Fibroblast of mammary gland (primary cell): ENCODE data around the gene SLC39A10.
"Not testable (repeated sequence)": the region's sequence is repeated elsewhere in the genome, so short reads cannot be mapped to it uniquely, and the experiment has no call there.

Experiments used
- DNase-seq: peaks from one replicate; pipeline ENCODE4 v3.0.0-alpha.2; 2010; ENCODE audit warnings: low read depth
- H3K4me3 ChIP-seq: 2 replicates; pipeline ENCODE4 v1.5.1; 2011; ENCODE audit warnings: low read depth, mild to moderate bottlenecking, low read length, moderate library complexity; ENCODE audit not compliant: control insufficient read depth
- TF ChIP-seq, protein P1 (sequence below): conservative IDR thresholded peaks from 2 replicates; pipeline ENCODE4 v1.5.1; 2011; ENCODE audit warnings: low read depth, low read length, inconsistent platforms; ENCODE audit not compliant: control insufficient read depth, insufficient read depth

Gene SLC39A10

DNA sequence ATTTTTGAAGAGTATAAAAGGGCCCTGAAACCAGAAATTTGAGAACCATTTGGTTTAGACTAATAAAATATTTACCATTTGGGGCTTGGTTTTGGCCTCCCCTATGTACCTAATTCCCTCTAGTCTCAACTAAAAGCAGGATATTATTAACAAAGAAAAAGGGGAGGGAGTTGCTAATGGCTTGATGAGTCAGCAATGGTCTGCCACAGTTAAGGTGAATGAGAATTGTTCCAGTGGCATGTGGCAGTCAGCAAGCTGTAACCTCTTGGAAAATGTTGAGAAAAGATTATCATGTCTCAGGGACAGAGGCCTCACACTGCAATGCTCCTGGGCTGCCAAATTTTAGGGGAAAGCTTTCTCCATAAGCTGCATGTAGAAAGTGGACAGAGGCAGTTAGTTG is 20.1 kb upstream of the SLC39A10 start:
- TF ChIP-seq, protein P1, sequence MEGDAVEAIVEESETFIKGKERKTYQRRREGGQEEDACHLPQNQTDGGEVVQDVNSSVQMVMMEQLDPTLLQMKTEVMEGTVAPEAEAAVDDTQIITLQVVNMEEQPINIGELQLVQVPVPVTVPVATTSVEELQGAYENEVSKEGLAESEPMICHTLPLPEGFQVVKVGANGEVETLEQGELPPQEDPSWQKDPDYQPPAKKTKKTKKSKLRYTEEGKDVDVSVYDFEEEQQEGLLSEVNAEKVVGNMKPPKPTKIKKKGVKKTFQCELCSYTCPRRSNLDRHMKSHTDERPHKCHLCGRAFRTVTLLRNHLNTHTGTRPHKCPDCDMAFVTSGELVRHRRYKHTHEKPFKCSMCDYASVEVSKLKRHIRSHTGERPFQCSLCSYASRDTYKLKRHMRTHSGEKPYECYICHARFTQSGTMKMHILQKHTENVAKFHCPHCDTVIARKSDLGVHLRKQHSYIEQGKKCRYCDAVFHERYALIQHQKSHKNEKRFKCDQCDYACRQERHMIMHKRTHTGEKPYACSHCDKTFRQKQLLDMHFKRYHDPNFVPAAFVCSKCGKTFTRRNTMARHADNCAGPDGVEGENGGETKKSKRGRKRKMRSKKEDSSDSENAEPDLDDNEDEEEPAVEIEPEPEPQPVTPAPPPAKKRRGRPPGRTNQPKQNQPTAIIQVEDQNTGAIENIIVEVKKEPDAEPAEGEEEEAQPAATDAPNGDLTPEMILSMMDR, result no peak
- no peak for DNase-seq
- no peak overlapping the region for H3K4me3 ChIP-seq

DNA sequence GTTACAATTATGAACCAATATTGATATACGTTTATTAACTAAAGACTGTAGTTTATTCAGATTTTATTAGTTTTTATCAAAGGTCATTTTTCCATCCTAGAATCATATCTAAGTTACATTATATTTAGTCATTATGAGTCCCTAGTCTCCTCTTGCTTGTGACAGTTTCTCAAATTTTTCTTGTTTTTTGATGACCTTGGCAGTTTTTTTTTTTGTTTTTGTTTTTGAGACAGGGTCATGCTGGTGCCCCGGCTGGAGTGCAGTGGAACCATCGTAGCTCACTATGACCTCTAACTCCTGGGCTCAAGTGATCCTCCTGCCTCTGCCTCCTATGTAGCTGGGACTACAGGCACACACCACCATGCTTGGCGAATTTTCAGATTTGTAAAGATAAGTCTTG is 18.3 kb upstream of the SLC39A10 start:
- TF ChIP-seq, protein P1, result no peak
- no peak overlapping the region for H3K4me3 ChIP-seq
- DNase-seq, result no peak

DNA sequence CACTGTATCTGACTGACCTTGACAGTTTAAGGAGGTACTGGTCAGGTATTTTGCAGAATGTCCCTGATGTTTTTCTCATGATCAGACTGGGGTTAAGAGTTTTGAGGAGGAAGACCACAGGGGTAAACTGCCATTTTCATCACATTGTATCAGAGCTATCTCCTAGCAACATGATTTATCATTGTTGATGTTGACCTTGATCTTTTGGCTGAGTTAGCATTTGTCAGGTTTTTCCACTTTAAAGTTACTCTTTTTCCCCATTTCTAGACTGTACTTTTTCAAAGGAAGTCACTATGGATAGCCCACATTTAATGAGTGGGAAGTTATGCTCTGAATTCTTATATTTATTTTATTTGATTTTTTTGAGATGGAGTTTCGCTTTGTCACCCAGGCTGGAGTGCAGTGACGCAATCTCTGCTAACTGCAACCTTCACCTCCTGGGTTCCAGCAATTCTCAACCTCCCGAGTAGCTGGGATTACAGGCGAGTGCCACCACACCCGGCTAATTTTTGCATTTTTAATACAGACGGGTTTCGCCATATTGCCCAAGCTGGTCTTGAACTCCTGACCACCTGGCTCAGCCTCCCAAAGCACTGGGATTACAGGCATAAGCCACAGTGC is 17.7 kb upstream of the SLC39A10 start:
- DNase-seq, result no peak
- TF ChIP-seq, protein P1, result no peak

DNA sequence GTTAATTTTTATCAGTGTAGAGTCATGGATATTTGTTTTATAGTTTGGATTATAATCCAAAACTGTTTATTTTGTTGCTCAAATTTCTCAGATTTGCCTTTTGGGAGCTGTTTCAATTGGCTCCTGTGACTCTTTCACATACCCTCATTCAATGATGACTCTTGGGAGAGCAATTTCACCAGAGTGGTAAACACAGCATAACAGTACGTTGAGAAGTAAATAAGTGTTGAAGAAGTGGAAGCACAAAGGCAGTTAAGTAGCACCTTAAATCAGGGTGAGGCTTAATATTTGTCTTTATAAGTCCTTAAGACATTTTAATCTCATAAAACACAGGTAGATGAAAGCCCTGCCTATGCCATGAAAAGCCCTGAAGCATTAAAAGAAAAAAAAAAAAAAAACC is 17.1 kb upstream of the SLC39A10 start:
- DNase-seq, result no peak
- TF ChIP-seq, protein P1, result no peak
- H3K4me3 ChIP-seq, result no peak overlapping the region

More for the DNA sequence above, 17.7 kb upstream of the SLC39A10 start:
- H3K4me3 ChIP-seq, result no peak overlapping the region

DNA sequence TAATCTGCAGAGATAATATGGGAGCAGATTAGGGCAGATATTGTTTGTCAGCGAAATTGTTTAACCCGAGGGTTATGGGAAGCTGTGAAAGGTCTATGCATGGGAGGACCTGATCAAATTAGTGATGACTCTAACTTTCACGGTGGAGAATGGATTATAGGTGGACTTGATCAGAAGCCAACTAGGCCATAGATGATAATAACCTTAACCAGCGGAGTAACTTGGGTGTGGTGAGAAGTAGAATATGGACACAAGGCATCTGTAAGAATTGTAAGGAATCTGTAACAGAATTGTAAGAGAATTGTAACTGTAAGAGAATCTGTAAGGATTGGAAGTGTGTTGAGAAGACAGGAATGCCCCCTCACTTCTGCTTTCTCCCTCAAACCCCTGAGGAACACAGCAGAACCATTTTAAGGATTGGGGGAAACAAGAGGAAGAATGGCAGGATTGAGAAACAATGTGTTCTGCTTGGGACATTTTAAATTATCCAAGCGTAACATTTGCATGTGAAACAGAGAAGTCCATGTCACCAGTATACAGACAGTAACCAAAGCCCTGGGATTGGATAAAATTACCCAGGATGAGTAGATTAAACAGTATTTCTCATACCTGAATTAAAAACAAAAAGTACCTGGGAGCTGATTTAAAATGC is 14.9 kb upstream of the SLC39A10 start:
- DNase-seq, result no peak
- H3K4me3 ChIP-seq, result no peak overlapping the region
- TF ChIP-seq, protein P1, result no peak

DNA sequence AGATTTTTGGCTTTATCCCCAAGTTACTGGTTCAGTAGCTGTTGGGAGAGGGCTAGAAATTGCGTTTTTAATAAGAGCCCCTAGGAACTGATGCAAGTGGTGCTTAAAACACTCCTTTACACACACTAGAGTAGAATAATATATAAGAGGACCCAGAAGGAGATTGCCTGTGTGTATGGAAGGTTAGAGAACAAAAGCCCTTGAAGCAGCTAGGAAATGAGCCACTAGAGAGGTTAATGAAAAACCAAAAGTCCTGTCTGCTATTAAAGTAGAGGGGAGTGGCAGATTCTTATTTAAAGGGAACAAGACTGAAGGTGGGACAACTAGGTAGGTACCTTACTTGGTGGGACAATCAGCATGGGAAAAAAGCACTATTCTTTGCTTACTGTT is 14.4 kb upstream of the SLC39A10 start:
- H3K4me3 ChIP-seq, result no peak overlapping the region
- DNase-seq, result no peak
- TF ChIP-seq, protein P1, result no peak

DNA sequence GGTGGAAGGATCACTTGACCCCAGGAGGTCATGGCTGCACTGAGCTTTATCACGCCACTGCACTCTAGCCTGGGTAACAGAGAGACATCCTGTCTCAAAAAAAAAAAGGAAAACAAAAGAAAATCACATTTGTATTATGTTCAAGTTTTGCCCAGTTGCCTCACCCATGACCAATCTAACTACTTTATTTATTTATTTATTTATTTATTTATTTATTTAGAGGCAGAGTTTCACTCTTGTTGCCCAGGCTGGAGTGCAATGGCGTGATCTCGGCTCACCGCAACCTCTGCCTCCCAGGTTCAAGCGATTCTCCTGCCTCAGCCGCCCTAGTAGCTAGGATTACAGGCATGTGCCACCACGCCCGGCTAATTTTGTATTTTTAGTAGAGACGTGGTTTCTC is 12.3 kb upstream of the SLC39A10 start:
- not testable (repeated sequence) for H3K4me3 ChIP-seq, DNase-seq
